Heart left ventricle (tissue), 13 donors: ENCODE measurements around the gene CELF4.

ENCODE experiments used
- POLR2A ChIP-seq, 2 donors: fragments of 450-650 bp; IDR thresholded peaks; one replicate each; pipeline ENCODE4 v1.6.1; 2017; ENCODE audit warnings: antibody characterized with exemption in 2 of 2, mild to moderate bottlenecking in 2 of 2, moderate library complexity in 2 of 2
- TF ChIP-seq, protein P1 (sequence below), 12 donors: fragments of 200-600 bp; sonication (generic) in 4 of 12; IDR thresholded peaks; one replicate each; pipeline versions ENCODE4 v1.5.0 to v1.8.0; 2018 to 2022; ENCODE audit warnings: antibody characterized with exemption in 12 of 12, mild to moderate bottlenecking in 5 of 12
- donor health status: ischemic (EF 13 %, LVEDD 7.1; RV severe dilation, severe dysfunction).
- donor health status: DM: no; HTN: yes; CAD: no.
- donor health status: DM: no; HTN: no; CAD: no.
- donor health status: ischemic (EF 25% LVEDD 6.9; RV normal size, moderate dysfunction).
- donor health status: ischemic (EF 25% LVEDD 5.7; RV mildly dilated, moderate dysfunction).
- donor health status: ischemic (EF 35%, LVEDD 5.7; RV mildly dilated, moderate dysfunction).
- donor health status: nonischemic (EF 11% LVEDD 7.7; RV severe dilation, severe dysfunction).
- donor health status: DM: yes; HTN: yes; CAD: no.
- donor health status: PGD.
- donor health status: ischemic (EF 29% LVEDD 5.4; RV normal size, mild dysfunction).
- donor health status: nonischemic (EF 23%, LVEDD 6.1; RV moderate dilation, normal function).

DNA sequence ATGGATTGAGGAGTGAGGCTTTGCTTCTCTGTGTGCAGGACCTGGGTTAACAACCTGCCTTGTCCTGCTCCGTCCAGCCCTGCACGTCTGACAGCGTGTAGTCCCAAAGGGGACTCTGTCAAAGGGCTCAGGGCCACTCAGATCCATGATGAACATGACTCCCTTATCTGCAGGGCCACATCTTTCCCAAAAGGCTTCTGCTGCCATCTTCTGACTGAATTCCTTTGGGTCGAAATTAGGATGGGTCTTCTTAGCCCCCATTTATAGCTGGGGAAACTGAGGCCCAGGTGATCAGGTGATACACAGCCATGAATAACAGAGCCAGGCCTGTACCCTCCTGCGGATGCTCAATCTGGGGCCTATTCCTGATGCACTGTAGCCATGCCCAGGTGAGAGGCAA lies 109.2 kb downstream of the CELF4 start:
- TF ChIP-seq, protein P1, sequence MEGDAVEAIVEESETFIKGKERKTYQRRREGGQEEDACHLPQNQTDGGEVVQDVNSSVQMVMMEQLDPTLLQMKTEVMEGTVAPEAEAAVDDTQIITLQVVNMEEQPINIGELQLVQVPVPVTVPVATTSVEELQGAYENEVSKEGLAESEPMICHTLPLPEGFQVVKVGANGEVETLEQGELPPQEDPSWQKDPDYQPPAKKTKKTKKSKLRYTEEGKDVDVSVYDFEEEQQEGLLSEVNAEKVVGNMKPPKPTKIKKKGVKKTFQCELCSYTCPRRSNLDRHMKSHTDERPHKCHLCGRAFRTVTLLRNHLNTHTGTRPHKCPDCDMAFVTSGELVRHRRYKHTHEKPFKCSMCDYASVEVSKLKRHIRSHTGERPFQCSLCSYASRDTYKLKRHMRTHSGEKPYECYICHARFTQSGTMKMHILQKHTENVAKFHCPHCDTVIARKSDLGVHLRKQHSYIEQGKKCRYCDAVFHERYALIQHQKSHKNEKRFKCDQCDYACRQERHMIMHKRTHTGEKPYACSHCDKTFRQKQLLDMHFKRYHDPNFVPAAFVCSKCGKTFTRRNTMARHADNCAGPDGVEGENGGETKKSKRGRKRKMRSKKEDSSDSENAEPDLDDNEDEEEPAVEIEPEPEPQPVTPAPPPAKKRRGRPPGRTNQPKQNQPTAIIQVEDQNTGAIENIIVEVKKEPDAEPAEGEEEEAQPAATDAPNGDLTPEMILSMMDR (IDR thresholded peaks at IDR 0.05): no peak
- TF ChIP-seq POLR2A (IDR thresholded peaks at IDR 0.05): no peak
